ENCODE results near the gene MLYCD.

MLYCD gene

GRCh38 chr16:83899272-83899897 lies 470 bp downstream of the MLYCD start:
- Histone ChIP-seq H4K20me1 (ENCODE audit: insufficient read depth, low read length) (no peaks in the 10 kb centered on the region), H3K27ac (ENCODE audit: low read depth, low read length, poor library complexity, severe bottlenecking) (no peak overlapping the region), H3K4me2 (ENCODE audit: low read length) (peak overlapping the region; percentile 99), H3K4me3 (ENCODE audit: low read depth, low read length, poor library complexity, severe bottlenecking) (peak overlapping the region; percentile 97), H3F3A (ENCODE audit: insufficient read depth, low read length) (no peaks in the 10 kb centered on the region), H3K79me2 (ENCODE audit: insufficient read depth, low read length) (no peaks in the 10 kb centered on the region), H3K9me3 (ENCODE audit: low read length) (no peaks in the 10 kb centered on the region), H3K9ac (ENCODE audit: low read length) (peak overlapping the region; percentile 88), H3K9me2 (ENCODE audit: low read depth, low read length) (no peaks in the 10 kb centered on the region), H3K4me1 (ENCODE audit: insufficient read depth, low read length, severe bottlenecking) (peaks cover 23% of the 10 kb centered on the region), H3K36me3 (ENCODE audit: insufficient read depth, low read length) (no peaks in the 10 kb centered on the region), H3K27me3 (ENCODE audit: insufficient read depth, low read length) (no peaks in the 10 kb centered on the region), H2AFZ (ENCODE audit: low read length) (no peak overlapping the region)
- TF ChIP-seq EZH2 (IDR thresholded peaks at IDR 0.05; ENCODE audit: borderline replicate concordance, low read length) (no peak), CTCF (IDR thresholded peaks at IDR 0.05; ENCODE audit: low read length) (no peak)

GRCh38 chr16:83899978-83900377 lies 1.1 kb downstream of the MLYCD start:
- no peak overlapping the region for H3K27ac ChIP-seq (ENCODE audit: low read depth, low read length, poor library complexity, severe bottlenecking)
- no peak overlapping the region for H2AFZ ChIP-seq (ENCODE audit: low read length)
- H3K4me1 ChIP-seq (ENCODE audit: insufficient read depth, low read length, severe bottlenecking), result peaks cover 23% of the 10 kb centered on the region
- no peaks in the 10 kb centered on the region for H3K27me3 ChIP-seq (ENCODE audit: insufficient read depth, low read length)
- peak overlapping the region; percentile 88 for H3K9ac ChIP-seq (ENCODE audit: low read length)
- H3K9me3 ChIP-seq (ENCODE audit: low read length), result no peaks in the 10 kb centered on the region
- H3F3A ChIP-seq (ENCODE audit: insufficient read depth, low read length), result no peaks in the 10 kb centered on the region
- peak overlapping the region; percentile 99 for H3K4me2 ChIP-seq (ENCODE audit: low read length)
- no peaks in the 10 kb centered on the region for H3K79me2 ChIP-seq (ENCODE audit: insufficient read depth, low read length)
- peak overlapping the region; percentile 97 for H3K4me3 ChIP-seq (ENCODE audit: low read depth, low read length, poor library complexity, severe bottlenecking)
- no peaks in the 10 kb centered on the region for H3K9me2 ChIP-seq (ENCODE audit: low read depth, low read length)
- TF ChIP-seq CTCF (IDR thresholded peaks at IDR 0.05; ENCODE audit: low read length) (no peak), EZH2 (IDR thresholded peaks at IDR 0.05; ENCODE audit: borderline replicate concordance, low read length) (no peak)
- no peaks in the 10 kb centered on the region for H4K20me1 ChIP-seq (ENCODE audit: insufficient read depth, low read length)
- H3K36me3 ChIP-seq (ENCODE audit: insufficient read depth, low read length), result no peaks in the 10 kb centered on the region

- Histone ChIP-seq H3K27me3 (ENCODE audit: insufficient read depth, low read length) (no peaks in the 10 kb centered on the region), H3K9me2 (ENCODE audit: low read depth, low read length) (no peaks in the 10 kb centered on the region), H3K9ac (ENCODE audit: low read length) (no peak overlapping the region), H2AFZ (ENCODE audit: low read length) (no peak overlapping the region), H3K4me3 (ENCODE audit: low read depth, low read length, poor library complexity, severe bottlenecking) (no peak overlapping the region), H3K9me3 (ENCODE audit: low read length) (no peaks in the 10 kb centered on the region), H3F3A (ENCODE audit: insufficient read depth, low read length) (no peaks in the 10 kb centered on the region), H3K79me2 (ENCODE audit: insufficient read depth, low read length) (no peaks in the 10 kb centered on the region), H3K4me1 (ENCODE audit: insufficient read depth, low read length, severe bottlenecking) (peaks cover 23% of the 10 kb centered on the region), H4K20me1 (ENCODE audit: insufficient read depth, low read length) (no peaks in the 10 kb centered on the region), H3K27ac (ENCODE audit: low read depth, low read length, poor library complexity, severe bottlenecking) (no peak overlapping the region), H3K36me3 (ENCODE audit: insufficient read depth, low read length) (no peaks in the 10 kb centered on the region), H3K4me2 (ENCODE audit: low read length) (no peak overlapping the region; the same call in 1 of the 2 replicates)
- TF ChIP-seq CTCF (IDR thresholded peaks at IDR 0.05; ENCODE audit: low read length), result no peak
- no peak for TF ChIP-seq EZH2 (IDR thresholded peaks at IDR 0.05; ENCODE audit: borderline replicate concordance, low read length)
These were observed 1.7 kb downstream of the MLYCD start for GRCh38 chr16:83900571-83900970.
